Femur (tissue), 1 donor: Measurements from ENCODE around the gene KRT6A.
"Not testable (repeated sequence)": the region's sequence is repeated elsewhere in the genome, so short reads cannot be mapped to it uniquely, and the experiment has no call there.

Experiments used
- DNase-seq: peaks from one replicate; pipeline ENCODE4 v3.0.0-alpha.2; 2017

The KRT6A gene

DNA sequence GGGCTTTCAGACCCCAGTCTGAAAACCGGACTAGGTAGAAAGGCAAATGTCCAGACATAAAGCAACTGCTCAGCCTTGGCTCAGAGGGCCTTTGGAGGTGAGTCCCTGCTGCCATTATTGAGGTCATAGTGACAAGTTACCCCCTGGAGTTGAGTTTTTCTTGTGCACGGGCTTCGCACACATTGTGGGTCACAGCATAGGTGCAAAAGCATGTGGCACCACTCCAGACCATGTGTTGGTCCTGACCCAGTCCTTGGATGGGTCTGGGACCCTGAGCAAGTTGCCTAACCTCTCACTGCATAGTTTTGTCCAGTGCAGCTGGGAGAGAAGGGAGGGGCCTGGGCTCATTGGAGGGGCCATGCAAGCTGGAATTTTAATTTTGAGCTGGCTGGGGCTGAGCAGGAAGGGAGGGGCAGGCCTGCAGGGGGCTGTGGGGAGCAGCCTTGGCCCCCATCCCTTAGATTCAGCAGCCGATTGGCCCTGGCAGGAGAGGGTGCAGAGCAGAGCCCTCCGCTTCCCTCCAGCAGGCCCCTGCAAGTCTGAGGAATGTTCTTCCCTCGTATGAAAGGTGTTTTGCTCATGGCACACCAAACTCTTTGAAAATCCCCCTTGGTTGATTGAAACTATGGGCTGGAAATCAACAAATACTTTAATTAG lies 31.3 kb upstream of the KRT6A start:
- DNase-seq, result peak; percentile 38

DNA sequence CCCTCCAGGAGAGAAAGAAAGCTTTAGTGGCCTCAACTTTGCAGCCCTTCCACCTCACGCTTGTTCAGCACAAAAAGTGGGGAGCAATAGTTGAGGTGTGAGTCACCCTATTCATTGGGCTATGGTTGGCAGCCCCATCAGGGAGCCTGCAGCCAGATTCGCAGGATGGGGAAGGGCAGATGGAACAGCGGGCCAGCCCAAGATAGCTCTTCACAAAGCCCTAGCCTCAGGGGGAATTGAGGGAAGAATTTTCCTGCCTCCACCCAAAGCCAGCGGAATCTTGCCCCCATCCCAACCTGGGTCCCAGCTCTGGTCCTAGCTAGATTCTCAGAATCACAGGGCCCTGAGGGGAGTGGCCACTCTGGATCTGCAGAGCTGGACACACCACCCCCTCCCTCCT lies 30.8 kb upstream of the KRT6A start:
- no peak for DNase-seq

DNA sequence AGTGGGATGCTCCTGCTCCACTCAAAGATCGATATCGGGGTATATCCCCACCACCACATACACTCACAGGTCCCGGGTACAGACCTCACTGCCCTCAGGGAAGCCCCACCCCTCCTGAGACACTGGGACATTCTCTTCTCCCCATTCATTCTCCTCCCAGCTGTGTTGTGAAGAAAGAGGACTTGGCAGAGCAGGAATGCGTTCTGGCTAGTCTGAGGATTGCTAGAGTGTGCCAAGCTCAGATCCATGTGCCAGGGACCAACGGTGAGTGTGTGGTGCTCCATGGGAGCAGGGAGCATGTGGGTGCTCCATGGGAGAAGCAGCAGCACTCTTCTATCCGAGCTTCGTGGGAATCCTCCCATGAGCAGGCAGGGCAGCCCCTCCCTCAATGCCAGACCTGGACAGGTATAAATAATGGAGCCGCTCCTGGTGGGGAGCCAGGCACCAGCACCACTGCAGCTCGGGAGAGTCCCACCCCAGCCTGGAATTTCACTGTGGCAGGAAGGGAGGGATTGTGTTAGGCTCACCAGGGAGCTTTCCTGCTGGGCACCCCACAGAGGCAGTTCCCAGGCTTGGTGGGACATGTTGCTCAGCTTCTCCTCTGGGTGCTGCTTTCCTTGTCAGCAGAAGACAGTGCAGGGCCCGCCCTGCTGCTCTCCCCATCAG lies 29.4 kb upstream of the KRT6A start:
- DNase-seq, result no peak

DNA sequence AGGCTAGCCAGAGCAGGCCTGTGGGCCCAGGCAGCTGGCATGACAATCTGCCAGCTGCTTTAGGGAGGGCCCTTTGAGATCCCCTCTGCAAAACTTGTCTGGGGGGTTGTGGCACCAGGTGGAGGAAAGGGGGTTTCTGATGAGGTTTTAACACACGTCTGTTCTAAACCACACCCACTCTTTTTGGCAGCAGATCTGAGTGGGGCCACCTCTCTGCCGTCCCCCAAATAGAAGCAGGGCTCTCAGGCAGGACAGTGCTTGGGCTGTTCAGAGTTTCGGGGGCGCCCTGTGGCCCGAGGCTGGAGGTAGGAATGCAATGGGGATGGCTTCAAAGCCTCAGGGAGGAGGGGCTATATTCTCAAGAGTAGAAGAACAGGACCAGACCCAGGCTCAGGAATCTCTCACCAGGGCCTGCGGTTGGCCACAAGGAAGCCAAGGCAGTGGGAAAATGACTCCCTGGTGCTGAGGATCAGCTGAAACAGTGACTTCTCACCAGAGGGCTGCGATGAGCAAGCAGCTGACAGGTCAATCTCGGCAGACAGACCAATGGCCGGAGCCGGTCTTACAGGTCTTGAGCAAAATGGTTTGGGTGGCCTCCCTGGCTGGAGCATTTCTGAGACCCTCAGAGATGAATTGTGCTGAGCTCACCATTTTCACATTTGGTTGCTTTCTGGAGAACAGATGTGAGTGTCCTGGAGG lies 28.7 kb upstream of the KRT6A start:
- peak; percentile 43 for DNase-seq

DNA sequence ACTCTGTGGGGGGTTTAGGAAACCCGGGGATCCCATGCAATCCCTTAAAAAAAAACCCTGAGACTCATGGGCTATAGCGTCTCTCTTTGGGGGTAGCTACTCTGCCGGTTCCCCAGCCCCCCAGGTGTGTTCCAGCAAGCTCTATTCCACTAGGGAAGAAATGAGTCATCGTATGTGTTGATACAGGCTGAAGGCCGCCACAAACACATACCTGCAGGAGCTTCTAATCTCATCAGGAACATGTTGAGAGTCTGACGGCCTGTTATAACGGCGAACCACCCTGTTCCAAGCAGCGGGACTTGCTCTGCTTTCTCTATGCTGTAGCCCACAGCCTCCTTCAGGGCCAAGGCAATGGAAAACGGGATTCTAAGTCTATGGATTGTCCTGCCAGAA lies 28.1 kb upstream of the KRT6A start:
- DNase-seq, result peak; percentile 31

DNA sequence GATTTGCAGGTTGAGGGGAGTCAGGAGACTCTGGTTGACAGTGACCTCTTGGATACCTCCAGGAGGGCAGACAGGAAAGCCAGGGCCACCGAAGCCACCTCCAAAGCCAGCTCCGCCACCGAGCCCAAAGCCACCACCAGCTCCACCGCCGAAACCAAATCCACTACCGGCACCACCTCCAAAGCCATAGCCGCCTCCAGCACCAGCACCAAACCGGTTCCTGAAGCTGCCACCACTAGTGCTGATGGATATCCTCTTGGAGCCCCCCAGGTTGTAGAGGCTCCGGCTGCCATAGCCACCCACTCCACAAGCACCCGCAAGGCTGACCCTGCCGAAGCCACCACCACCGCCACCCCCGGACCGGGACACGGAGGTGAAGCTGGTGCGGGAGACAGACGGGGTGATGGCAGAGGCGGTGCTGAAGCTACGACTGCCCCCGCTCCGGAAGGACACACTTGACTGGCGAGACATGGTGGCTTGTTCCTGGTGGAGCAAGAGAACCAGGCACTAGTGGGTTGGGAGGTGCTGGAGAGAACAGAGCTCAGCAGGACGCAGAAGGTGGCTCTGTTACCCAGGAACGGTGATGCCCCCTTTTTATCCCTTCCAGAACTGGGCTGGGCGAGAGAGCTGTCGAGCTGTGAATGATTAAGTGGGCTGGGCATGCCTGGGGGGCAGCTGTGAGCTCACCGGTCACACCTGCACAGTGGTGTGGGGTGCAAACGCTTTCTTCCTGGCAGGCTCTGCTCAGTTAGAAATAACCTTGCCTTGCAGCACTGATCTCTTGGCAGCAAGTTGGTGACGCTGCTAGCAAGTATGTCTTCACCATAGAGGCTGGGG lies 27.0 kb upstream of the KRT6A start, which contains the start of gene KRT5:
Gene KRT5 (minus strand): TSS at position 569 of the 837 bp plus-strand sequence. CDS start 98 bp downstream, at position 471.
- no peak for DNase-seq

DNA sequence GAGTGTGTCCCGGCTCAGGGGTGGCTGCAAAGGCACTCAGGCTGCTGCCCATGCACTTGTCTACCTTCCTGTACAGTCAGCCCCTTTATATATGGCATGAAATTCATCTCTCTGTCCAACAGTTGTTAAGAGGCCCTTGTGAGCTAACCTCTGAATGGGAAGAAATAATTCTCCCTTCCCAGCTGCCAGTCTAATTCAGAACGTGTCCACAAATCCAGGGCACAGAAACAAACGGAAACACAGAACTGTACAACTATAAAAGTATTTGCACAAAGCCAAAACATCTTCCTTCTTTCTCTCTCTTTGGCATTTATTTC lies 26.3 kb upstream of the KRT6A start:
- no peak for DNase-seq

DNA sequence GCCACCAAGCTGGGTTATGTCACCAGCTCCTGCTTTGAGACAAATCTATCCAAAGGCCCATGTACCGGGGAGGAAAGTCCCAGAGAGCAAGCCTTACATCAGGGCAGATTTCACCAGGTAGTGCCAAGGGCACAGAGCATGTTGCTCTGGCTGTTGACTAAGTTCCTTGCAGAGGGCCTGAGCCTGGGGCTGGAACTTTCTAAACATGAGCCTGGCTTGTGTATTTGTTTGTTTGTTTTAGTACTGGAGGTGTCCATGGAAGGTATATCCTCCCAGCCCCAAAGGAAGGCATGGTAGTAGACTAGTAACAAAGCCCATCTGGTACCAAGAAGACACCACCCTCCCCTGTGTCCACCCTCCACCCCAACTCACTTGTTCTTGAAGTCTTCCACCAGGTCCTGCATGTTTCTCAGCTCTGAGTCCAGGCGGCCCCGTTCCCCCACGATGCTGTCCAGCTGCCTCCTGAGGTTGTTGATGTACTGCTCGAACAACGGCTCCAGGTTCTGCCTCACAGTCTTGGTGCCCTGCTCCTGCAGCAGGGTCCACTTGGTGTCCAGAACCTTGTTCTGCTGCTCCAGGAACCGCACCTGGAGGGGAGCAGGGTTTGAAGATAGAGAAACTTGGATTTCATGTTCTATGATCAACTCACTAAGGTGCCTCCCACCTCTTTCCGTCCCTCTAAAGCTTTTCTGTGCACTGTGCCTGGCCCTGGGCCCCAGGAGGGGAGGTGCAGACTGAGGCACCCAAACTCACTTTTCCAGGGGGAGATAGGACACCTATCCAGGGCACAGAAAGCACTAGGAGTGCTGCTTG lies 25.7 kb upstream of the KRT6A start:
- no peak for DNase-seq

DNA sequence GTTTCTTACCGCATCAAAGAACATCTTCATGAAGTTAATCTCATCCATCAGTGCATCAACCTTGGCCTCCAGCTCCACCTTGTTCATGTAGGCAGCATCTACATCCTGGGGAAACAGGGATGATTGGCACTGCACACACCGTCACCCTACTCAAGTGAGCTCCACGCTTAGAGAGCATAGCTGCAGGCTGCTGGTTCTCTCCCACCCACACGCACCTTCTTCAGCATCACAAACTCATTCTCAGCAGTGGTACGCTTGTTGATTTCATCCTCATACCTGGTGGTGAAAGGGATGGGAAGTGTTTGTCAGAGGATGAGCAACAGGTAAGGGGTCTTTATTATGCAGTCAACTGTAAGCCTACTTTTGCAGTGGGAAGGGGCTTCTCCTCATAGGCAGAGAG lies 24.8 kb upstream of the KRT6A start:
- no peak for DNase-seq

DNA sequence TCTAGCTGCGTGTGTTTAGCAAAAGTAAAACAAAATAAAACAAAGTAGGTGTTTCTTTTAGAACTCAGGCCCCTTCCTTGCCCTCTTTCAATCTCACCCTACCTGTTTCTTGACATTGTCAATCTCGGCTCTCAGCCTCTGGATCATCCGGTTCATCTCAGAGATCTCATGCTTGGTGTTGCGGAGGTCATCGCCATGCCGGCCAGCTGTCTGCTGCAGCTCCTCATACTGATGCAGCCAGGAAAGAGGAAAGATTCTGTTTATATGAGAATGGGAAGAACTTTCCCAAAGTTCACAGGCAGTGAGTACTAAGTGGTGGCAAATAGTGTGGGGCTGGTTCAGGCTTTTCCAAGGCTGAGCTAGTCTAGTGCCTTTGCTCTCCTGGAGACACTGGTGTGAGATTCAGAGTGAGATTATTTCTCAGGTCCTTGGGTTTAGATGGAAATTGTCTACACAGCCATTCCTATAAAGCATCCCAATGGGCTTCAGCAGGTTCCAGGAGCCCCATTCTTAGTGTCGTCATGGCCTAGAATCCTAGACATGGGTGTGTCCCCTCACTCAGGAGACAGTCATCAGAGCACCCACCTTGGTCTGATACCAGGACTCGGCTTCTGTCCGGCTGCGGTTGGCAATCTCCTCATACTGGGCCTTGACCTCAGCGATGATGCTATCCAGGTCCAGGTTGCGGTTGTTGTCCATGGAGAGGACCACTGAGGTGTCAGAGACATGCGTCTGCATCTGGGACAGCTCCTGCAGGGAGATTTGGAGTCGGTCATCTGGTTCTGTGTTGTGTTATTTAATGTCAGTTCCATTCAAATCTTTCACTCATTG lies 24.2 kb upstream of the KRT6A start:
- no peak for DNase-seq

DNA sequence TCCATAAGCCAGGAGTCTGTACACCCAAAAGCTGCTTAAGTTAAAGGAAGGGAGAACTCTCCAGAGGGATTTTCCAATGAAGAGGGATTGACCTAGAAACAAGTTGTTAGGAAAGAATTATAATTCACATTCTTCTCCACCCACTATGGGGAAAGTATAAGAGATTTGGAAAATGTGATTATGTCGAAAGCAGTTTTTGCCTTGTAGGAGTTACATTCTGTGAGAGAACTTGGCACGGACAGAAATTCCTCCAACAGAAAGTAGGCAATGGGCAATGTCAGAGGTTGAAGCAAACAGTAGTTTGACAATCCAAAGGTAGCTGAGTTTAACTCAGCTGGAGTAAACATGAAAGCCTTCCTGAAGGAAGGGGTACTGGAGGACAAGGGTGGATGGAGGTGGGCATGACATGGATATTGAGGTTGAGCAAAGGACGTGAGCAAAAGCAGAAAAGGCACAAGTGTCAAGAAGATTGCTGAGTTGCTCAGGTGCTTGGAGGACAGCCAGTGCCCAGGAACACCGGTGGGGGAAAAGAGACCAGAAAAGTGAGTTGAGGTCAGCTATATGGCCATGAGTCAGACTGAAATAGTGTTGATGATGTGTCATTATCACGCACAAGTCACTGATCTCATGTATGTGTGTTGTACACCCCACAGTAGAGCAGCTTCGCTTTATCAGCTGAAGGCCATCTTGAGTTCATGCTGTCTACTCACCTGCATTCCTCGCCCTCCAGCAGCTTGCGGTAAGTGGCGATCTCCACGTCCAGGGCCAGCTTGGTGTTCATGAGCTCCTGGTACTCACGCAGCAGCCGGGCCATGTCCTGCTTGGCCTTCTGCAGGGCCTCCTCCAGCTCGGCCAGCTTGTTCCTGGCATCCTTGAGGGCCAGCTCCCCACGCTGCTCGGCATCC lies 23.1 kb upstream of the KRT6A start:
- no peak for DNase-seq

DNA sequence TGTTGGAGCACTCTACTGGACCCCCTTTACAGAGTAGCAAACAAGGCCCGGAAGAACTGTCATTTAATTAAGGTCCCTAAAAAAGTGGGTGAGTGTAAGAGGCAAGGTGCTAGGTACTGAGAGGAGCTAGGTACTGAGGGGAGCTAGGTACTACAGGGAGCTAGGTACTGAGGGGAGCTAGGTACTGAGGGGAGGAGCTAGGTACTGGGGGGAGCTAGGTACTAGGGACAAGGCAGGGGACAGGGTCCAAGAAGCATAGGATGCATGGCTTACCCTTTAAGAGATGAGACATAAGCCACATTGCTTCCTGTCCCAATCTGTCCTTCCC lies 22.2 kb upstream of the KRT6A start:
- DNase-seq, result no peak

DNA sequence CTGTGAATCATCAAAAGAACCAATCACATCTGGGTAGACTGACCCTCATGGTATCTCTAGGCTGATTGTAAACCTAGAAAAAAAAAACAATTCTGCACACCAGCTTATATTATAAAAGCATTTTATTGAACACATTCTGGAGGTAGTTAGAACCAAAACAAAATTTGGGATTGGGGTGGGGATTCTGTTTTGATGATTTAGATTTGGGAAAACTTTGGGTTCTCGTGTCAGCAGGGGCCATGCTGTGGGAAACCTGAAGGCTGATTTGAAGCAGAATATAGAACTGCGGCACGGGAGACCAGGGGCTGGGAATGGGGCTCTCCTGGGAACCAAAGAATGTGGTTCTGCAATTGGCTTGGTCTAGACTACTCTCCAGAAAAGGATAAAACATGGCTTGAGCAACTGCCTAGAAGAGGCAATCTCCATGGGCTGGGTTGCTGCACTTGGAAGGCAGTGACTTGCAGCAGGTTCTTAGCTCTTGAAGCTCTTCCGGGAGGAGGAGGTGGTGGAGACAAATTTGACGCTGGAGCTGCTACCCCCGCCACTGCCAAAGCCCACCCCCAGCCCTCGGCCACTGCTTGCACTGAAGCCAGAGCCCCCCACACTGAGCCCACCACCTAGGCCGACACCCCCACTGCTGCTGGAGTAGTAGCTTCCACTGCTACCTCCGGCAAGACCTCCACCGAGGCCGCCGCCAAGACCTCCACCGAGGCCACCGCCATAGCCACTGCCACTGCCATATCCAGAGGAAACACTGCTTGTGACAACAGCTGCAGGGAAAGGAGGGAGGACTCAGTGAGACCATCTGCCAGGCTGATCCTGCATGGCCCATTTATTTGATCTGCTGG lies 21.6 kb upstream of the KRT6A start:
- no peak for DNase-seq

DNA sequence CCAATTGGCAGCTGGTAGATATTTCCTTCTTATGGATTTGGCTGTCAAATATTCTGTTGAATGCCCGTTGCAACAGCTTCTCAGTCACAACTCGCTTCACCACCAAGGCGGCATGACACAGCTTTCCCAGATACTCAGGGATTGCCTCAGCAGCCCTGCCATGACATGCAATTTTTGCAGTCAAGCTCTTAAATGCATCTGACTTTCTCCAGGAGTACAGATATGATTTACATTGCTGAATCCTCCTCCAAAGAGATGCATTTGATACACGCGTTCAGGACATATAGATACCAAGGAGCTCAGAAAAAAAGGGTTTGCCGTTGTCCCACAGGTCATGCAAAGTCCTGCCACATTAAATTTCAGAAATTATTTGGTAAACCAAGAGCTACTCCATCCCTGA lies 20.7 kb upstream of the KRT6A start:
- DNase-seq, result no peak

DNA sequence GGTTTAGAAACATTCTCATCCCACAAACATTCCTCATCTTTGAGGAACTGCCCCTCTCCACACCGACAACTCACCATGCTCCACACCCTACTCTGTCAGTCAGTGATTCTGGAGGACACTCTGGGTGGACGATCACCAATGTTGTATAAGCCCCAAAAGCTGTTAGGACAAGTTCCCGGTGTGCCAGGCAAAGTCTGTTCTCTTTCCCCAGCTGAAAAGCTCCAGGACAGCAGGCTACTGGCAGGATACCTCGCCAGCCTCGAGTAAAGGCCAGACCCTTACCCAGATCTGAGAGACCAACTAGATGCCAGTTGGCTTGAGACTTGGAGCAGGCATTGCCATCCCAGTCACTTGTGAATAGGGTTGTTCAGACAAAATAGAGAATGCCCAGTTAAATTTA lies 15.2 kb upstream of the KRT6A start:
- DNase-seq, result no peak

DNA sequence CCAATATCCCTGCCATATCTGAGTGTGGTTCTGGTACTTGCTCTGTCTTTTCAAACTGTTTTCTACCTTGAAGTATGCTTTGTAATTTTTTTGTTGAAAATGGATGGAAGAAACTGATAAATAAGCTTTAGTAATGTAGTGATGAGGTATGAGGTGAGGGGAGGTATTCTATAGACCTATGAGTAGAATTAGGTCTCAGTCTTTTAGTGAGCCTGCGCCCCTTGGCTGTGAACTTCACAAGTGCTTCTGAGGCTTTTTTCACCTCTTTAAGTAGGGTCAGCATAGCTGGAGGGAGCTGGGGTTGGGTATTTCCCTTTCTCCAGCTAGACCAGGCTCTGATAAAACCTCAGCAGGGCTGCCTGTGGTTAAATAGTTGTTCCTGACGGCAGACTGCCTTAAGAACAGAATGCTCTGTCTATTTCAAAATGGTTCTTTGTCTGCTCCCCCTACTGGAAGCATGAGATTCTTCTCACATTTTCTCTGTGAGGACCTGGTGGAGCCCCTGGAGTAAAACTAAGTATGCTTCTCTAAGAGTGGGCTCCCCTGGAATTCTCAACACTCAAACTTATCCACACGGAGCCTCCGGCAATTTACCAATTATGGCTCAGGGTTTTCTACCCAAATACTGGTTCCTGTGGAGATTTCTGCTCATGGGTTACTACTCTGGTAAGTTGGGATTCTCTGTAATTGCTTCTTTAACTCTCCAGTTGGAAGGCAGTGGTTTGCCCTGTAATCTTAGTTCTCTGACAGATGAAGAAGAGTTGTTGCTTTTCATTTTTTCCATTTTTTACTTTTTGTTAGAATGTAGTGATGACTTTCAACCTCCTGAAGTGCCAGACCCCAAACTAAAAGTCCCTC lies 14.0 kb upstream of the KRT6A start:
- DNase-seq, result no peak

DNA sequence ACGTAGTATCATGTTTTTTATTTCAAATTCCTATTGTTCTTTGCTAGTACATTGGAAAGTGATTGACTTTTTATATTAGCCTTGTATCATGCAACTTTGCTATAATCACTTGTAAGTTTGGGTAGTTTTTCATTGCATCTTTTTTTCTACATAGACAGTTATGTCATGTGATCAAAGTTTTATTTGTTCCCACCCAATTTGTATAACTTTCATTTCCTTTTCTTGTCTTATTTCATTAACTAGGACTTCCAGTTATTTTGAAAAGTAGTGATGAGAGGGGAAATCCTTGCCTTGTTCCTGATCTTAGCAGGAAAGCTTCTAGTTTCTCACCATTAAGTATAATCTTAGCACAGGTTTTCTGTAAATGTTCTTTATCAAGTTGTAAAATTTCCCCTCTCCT lies 9.8 kb upstream of the KRT6A start:
- no peak for DNase-seq

DNA sequence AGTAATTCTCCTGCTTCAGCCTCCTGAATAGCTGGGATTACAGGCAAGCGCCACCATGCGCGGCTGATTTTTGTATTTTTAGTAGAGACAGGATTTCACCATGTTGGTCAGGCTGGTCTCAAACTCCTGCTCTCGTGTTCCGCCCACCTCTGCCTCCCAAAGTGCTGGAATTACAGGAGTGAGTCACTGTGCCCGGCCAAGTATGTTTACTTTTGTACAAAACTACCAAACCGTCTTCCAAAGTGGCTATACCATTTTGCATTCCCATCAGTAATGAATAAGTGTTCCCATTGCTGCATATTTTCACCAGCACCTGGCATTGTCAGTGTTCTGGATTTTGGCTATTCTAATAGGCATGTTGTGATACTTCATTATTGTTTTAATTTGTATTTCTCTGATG lies 8.4 kb upstream of the KRT6A start:
- no peak for DNase-seq

DNA sequence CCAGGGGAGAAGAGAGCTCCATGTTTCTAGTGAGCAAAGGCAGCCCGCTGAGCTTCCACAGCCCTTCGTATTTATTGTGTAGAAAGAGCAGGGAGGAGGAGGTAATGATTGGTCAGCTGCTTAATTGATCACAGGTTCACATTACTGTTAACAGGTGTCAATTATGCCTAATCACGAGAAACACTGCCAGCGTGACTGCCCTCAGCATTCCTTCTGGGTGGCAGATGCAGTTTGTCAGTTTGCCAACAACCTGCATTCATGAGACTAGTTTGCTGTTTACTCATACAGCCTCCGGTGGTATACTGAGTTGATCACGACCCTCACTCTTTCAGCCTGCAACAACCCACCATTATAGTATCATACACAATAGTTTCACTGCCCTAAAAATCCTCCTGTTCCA lies 7.5 kb upstream of the KRT6A start:
- DNase-seq, result not testable (repeated sequence)
